HepG2 (cell line): Measurements from ENCODE around the gene TTC4. TPM values are rescaled to one million over a fixed set of nuclear protein-coding genes. Genes with fewer than 3 reads are reported as not detected.

Source experiments
- ATAC-seq: fragments of 200-7000 bp; cut with Tn5 transposase; 3 replicates; pipeline ENCODE4 v1.9.1; 2020; ENCODE audit warnings: mild to moderate bottlenecking, moderate library complexity
- BruUV-seq: library from RNA; stranded (reverse); fragments of 400-500 nt; replicated peaks from 2 replicates; lab custom pipeline; 2021; lab: Mats Ljungman, UMichigan
- CTCF ChIA-PET: fragments of 300-600 bp; formaldehyde crosslinking; extraction: SDS; loops from one replicate; lab custom pipeline; 2021; ENCODE audit warnings: low total read pairs, inconsistent platforms, low intra/inter-chr PET ratio; lab: Yijun Ruan, JAX
- POLR2A ChIA-PET: fragments of 350-600 bp; sonication (Branson Sonifier 250); formaldehyde crosslinking; loops from one replicate; lab custom pipeline; 2020; ENCODE audit warnings: antibody characterized with exemption, inconsistent platforms; lab: Yijun Ruan, JAX
- DNase-seq: peaks from one replicate; pipeline ENCODE4 v3.0.0-alpha.2; 2015; ENCODE audit warnings: low spot score
- FAIRE-seq: peaks from 3 replicates; lab custom pipeline; 2011; peaks lifted over from hg19 to GRCh38; lab: Jason Lieb, UNC
- H2AFZ ChIP-seq: one replicate; pipeline ENCODE4 v1.6.1; 2011; ENCODE audit warnings: low read length, inconsistent platforms
- H3K27ac ChIP-seq: fragments of 300-600 bp; 3 replicates; pipeline ENCODE4 v1.8.0; 2011; ENCODE audit warnings: mixed run types, mild to moderate bottlenecking, mixed read lengths, low read length, inconsistent platforms; ENCODE audit not compliant: insufficient read depth; ENCODE audit errors: extremely low read length
- H3K27me3 ChIP-seq, 2 experiments: fragments of 200-600 bp in 1 of 2; 2 replicates in 1 of 2; 3 replicates in 1 of 2; pipeline versions ENCODE4 v1.6.0 to v1.8.0; 2011; ENCODE audit warnings: low read length in 2 of 2, mild to moderate bottlenecking in 2 of 2, moderate library complexity in 2 of 2, inconsistent platforms in 1 of 2; ENCODE audit not compliant: insufficient read depth in 2 of 2, control insufficient read depth in 1 of 2
- H3K36me3 ChIP-seq, 2 experiments: fragments of 200-600 bp in 1 of 2; replicated peaks in 1 of 2; 2 replicates in 1 of 2; 3 replicates in 1 of 2; pipeline versions ENCODE4 v1.5.1 to v1.8.0; 2011; ENCODE audit warnings: low read length in 2 of 2, inconsistent platforms in 1 of 2; ENCODE audit not compliant: insufficient read depth in 2 of 2, control insufficient read depth in 1 of 2
- H3K4me1 ChIP-seq: 2 replicates; pipeline ENCODE4 v1.5.1; 2012; ENCODE audit warnings: low read length, inconsistent platforms; ENCODE audit not compliant: insufficient read depth
- H3K4me2 ChIP-seq: 2 replicates; pipeline ENCODE4 v1.6.0; 2011; ENCODE audit warnings: low read depth, low read length, inconsistent platforms
- H3K4me3 ChIP-seq, 3 experiments: fragments of 200-600 bp in 1 of 3; sonication (generic), shearing (Covaris generic) in 1 of 3; replicated peaks in 1 of 3; 2 replicates each; pipeline ENCODE4 v1.5.1; 2011 to 2016; ENCODE audit warnings: low read length in 3 of 3, inconsistent platforms in 2 of 3, low read depth in 2 of 3, mild to moderate bottlenecking in 2 of 3, control low read depth in 1 of 3, mixed read lengths in 1 of 3; ENCODE audit not compliant: insufficient read depth in 1 of 3
- H3K79me2 ChIP-seq: one replicate; pipeline ENCODE4 v1.6.1; 2011; ENCODE audit warnings: low read length, inconsistent platforms; ENCODE audit not compliant: insufficient read depth
- H3K9ac ChIP-seq: 2 replicates; pipeline ENCODE4 v1.6.0; 2011; ENCODE audit warnings: mild to moderate bottlenecking, low read depth, low read length, inconsistent platforms; ENCODE audit not compliant: insufficient read depth
- H3K9me3 ChIP-seq: 2 replicates; pipeline ENCODE4 v1.5.1; 2012; ENCODE audit warnings: mild to moderate bottlenecking, low read length
- H4K20me1 ChIP-seq: 2 replicates; pipeline ENCODE4 v1.6.0; 2011; ENCODE audit warnings: inconsistent platforms, mild to moderate bottlenecking, low read length, moderate library complexity; ENCODE audit not compliant: insufficient read depth
- JARID2 ChIP-seq: sonication (generic); formaldehyde crosslinking; IDR thresholded peaks from 2 replicates; pipeline ENCODE4 v1.8.1; 2023; ENCODE audit warnings: missing genetic modification reagents, inconsistent platforms; ENCODE audit not compliant: insufficient replicate concordance
- KLF9 ChIP-seq: IDR thresholded peaks from 2 replicates; pipeline ENCODE4 v1.6.1; 2016; ENCODE audit warnings: low read depth
- SMAD9 ChIP-seq: sonication (generic); formaldehyde crosslinking; IDR thresholded peaks from 2 replicates; pipeline ENCODE4 v1.5.1; 2020; ENCODE audit warnings: mild to moderate bottlenecking, missing genetic modification reagents
- SRF ChIP-seq: IDR thresholded peaks from 2 replicates; pipeline ENCODE4 v1.6.1; 2011; ENCODE audit warnings: mild to moderate bottlenecking, low read depth, low read length, moderate library complexity
- TCF12 ChIP-seq, 2 experiments: fragments of 450-650 bp in 1 of 2; sonication (generic) in 1 of 2; formaldehyde crosslinking in 1 of 2; IDR thresholded peaks; 2 replicates each; pipeline versions ENCODE4 v1.6.1 to v1.8.0; 2017 to 2022; ENCODE audit warnings: antibody characterized with exemption in 1 of 2, mild to moderate bottlenecking in 1 of 2, missing genetic modification reagents in 1 of 2, moderate library complexity in 1 of 2
- YEATS2 ChIP-seq: sonication (generic); formaldehyde crosslinking; IDR thresholded peaks from 2 replicates; pipeline ENCODE4 v1.4.0; 2020; ENCODE audit warnings: missing genetic modification reagents, borderline replicate concordance
- ZC3H4 ChIP-seq: sonication (generic); formaldehyde crosslinking; IDR thresholded peaks from 2 replicates; pipeline ENCODE4 v1.4.0; 2020; ENCODE audit warnings: missing genetic modification reagents, borderline replicate concordance
- ZMAT3 ChIP-seq: sonication (generic); formaldehyde crosslinking; conservative IDR thresholded peaks from 2 replicates; pipeline ENCODE4 v1.7.0; 2021; ENCODE audit warnings: missing genetic modification reagents
- ZNF660 ChIP-seq: sonication (generic); formaldehyde crosslinking; IDR thresholded peaks from 2 replicates; pipeline ENCODE4 v1.5.1; 2020; ENCODE audit warnings: mild to moderate bottlenecking, low read depth, missing genetic modification reagents, borderline replicate concordance
- ZNF678 ChIP-seq: sonication (generic); formaldehyde crosslinking; IDR thresholded peaks from 2 replicates; pipeline ENCODE4 v1.4.0; 2020; ENCODE audit warnings: mild to moderate bottlenecking, missing genetic modification reagents
- WGBS: methylation state at CpG from one replicate; pipeline ENCODE4 v1.1.6; 2017; ENCODE audit warnings: low lambda C conversion rate; 5-methylcytosine and 5-hydroxymethylcytosine counted together
- in situ Hi-C: cut with HindIII; loops from 2 replicates; pipeline ENCODE4 v1.10.0; 2017; ENCODE audit warnings: low pct_unique_long_range_greater_than_20kb; ENCODE audit not compliant: extremely low pct_ligation_motif_present
- intact Hi-C: fragments of 100-400 bp; cut with micrococcal nuclease; formaldehyde crosslinking; loops from one replicate; pipeline ENCODE4 v1.10.0; 2022; ENCODE audit not compliant: unreplicated experiment
- polyA plus RNA-seq, 8 experiments: library from polyadenylated mRNA; depleted of rRNA in 3 of 8; stranded (reverse) in 7 of 8; unstranded in 1 of 8; fragments of >200 nt; fragmentation: Illumina TruSeq in 4 of 8; extraction: Trizol in 4 of 8; gene quantifications; 2 replicates each; pipeline versions ENCODE4 v1.2.1 to v1.2.3, GENCODE V29; 2011 to 2016; ENCODE audit warnings: low read depth in 4 of 8, missing spikeins in 1 of 8, mixed read lengths in 1 of 8; ENCODE audit not compliant: insufficient read depth in 1 of 8
- total RNA-seq, 5 experiments: library from RNA; depleted of rRNA; stranded (reverse); fragments of >200 nt; fragmentation: Illumina TruSeq; extraction: Trizol; gene quantifications; 2 replicates each; pipeline ENCODE4 v1.2.3, GENCODE V29; 2016; ENCODE audit warnings: low read depth in 1 of 5
- TF ChIP-seq, protein P1 (sequence below): sonication (generic); formaldehyde crosslinking; IDR thresholded peaks from 2 replicates; pipeline ENCODE4 v1.5.0; 2020; ENCODE audit warnings: missing genetic modification reagents, mild to moderate bottlenecking, borderline replicate concordance
- TF ChIP-seq, protein P2 (sequence below): sonication (generic); formaldehyde crosslinking; IDR thresholded peaks from 2 replicates; pipeline ENCODE4 v1.5.1; 2020; ENCODE audit warnings: missing genetic modification reagents, mild to moderate bottlenecking, borderline replicate concordance
- TF ChIP-seq, protein P3 (sequence below), 2 experiments: sonication (generic) in 1 of 2; formaldehyde crosslinking in 1 of 2; IDR thresholded peaks; 2 replicates each; pipeline versions ENCODE4 v1.6.1 to v1.9.0; 2014 to 2022; ENCODE audit warnings: antibody characterized with exemption in 1 of 2, borderline replicate concordance in 1 of 2, inconsistent platforms in 1 of 2, low read depth in 1 of 2, missing genetic modification reagents in 1 of 2

Gene TTC4
- total and polyA plus RNA-seq, 2 of the 13 experiments (the other 11 are each of a cell fraction or from before 2014, with no cell fraction given), result 13.1 to 24.7 TPM

DNA sequence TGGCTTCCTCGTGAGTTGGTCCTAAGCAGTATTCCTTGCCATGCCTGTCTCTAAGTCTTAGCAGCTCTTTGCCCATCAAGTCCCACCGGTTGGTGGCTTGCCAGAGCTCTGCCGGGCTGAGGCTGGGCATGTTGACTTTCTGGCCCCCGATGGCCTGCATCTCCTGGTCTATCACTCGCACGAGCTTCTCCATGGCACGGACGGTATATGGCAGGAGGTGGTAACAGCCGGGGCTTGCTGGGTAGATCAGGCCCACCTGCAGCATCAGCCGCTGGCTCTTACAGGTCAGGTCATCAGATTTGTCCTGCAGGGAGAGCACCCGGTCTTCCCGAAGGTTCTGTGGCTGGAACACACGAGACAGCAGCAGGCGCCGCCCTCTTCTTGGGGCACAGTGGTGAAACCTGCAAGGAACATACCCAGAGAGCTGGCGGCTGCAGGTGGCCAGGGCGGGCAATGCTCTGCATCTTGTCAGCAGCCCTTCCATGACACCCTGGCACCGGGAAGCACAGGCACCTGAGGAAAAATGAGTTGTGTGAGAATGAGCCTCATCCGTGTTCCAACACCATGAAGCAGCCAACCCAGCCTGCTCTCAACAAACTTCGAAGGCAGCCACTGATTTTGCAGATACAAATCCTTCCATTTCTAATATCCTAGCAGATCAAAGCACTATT is 43.2 kb downstream of the TTC4 start:
- intact Hi-C loops, result no loop called here
- ChIA-PET CTCF (no interaction called here), POLR2A (no interaction called here)
- no peak overlapping the region for H3K9ac ChIP-seq
- in situ Hi-C loops, result no loop called here
- FAIRE-seq, result no peak
- DNase-seq, result no peak
- 97% methylated on average over 17 of the region's 20 CpGs for WGBS
- peaks cover 13% of the 10 kb centered on the region for H3K4me1 ChIP-seq
- H3K9me3 ChIP-seq, result no peaks in the 10 kb centered on the region
- peaks cover 11% of the 10 kb centered on the region for H3K79me2 ChIP-seq
- no peak overlapping the region for H3K4me2 ChIP-seq
- no TSS peak for BruUV-seq
- ATAC-seq, result no peak
- H3K4me3 ChIP-seq, result no peak overlapping the region
- no peaks in the 10 kb centered on the region for H4K20me1 ChIP-seq
- H3K27me3 ChIP-seq, result no peaks in the 10 kb centered on the region
- no peak overlapping the region for H3K27ac ChIP-seq
- peaks cover 1 to 19% of the 10 kb centered on the region in 2 experiments; a peak in 2 of 5 replicates for H3K36me3 ChIP-seq
- no peak overlapping the region for H2AFZ ChIP-seq
- TF ChIP-seq, protein P1, sequence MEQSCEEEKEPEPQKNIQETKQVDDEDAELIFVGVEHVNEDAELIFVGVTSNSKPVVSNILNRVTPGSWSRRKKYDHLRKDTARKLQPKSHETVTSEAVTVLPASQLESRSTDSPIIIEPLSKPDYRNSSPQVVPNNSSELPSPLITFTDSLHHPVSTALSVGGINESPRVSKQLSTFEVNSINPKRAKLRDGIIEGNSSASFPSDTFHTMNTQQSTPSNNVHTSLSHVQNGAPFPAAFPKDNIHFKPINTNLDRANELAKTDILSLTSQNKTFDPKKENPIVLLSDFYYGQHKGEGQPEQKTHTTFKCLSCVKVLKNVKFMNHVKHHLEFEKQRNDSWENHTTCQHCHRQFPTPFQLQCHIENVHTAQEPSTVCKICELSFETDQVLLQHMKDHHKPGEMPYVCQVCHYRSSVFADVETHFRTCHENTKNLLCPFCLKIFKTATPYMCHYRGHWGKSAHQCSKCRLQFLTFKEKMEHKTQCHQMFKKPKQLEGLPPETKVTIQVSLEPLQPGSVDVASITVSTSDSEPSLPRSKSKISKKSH (CRISPR knock-in tag), result no peak
- no peak for TF ChIP-seq ZMAT3 (CRISPR knock-in tag)
- no peak for TF ChIP-seq ZNF660
- TF ChIP-seq, protein P2, sequence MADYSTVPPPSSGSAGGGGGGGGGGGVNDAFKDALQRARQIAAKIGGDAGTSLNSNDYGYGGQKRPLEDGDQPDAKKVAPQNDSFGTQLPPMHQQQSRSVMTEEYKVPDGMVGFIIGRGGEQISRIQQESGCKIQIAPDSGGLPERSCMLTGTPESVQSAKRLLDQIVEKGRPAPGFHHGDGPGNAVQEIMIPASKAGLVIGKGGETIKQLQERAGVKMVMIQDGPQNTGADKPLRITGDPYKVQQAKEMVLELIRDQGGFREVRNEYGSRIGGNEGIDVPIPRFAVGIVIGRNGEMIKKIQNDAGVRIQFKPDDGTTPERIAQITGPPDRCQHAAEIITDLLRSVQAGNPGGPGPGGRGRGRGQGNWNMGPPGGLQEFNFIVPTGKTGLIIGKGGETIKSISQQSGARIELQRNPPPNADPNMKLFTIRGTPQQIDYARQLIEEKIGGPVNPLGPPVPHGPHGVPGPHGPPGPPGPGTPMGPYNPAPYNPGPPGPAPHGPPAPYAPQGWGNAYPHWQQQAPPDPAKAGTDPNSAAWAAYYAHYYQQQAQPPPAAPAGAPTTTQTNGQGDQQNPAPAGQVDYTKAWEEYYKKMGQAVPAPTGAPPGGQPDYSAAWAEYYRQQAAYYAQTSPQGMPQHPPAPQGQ, result no peak
- TF ChIP-seq ZNF678, result no peak
- no peak for TF ChIP-seq SMAD9 (CRISPR knock-in tag)
- TF ChIP-seq YEATS2 (CRISPR knock-in tag), result no peak
- no peak for TF ChIP-seq ZC3H4
- TF ChIP-seq SRF, result no peak
- TF ChIP-seq TCF12 (IDR thresholded peaks at IDR 0.05), result no peak
- no peak for TF ChIP-seq TCF12 (CRISPR knock-in tag; IDR thresholded peaks at IDR 0.05)
- TF ChIP-seq, protein P3, sequence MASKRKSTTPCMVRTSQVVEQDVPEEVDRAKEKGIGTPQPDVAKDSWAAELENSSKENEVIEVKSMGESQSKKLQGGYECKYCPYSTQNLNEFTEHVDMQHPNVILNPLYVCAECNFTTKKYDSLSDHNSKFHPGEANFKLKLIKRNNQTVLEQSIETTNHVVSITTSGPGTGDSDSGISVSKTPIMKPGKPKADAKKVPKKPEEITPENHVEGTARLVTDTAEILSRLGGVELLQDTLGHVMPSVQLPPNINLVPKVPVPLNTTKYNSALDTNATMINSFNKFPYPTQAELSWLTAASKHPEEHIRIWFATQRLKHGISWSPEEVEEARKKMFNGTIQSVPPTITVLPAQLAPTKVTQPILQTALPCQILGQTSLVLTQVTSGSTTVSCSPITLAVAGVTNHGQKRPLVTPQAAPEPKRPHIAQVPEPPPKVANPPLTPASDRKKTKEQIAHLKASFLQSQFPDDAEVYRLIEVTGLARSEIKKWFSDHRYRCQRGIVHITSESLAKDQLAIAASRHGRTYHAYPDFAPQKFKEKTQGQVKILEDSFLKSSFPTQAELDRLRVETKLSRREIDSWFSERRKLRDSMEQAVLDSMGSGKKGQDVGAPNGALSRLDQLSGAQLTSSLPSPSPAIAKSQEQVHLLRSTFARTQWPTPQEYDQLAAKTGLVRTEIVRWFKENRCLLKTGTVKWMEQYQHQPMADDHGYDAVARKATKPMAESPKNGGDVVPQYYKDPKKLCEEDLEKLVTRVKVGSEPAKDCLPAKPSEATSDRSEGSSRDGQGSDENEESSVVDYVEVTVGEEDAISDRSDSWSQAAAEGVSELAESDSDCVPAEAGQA (IDR thresholded peaks at IDR 0.05; ENCODE audit: low read depth), result no peak
- TF ChIP-seq, protein P3 (CRISPR knock-in tag; IDR thresholded peaks at IDR 0.05; ENCODE audit: borderline replicate concordance), result no peak
- no peak for TF ChIP-seq KLF9 (CRISPR knock-in tag)
- TF ChIP-seq JARID2 (CRISPR knock-in tag), result no peak
